KMS-11 (cell line): ENCODE results near the gene CACNA1I.

Experiments used
- H2AFZ ChIP-seq: fragments of 200-600 bp; sonication (generic); 2 replicates; pipeline ENCODE4 v1.6.1; 2016; ENCODE audit warnings: antibody characterized with exemption, mixed run types, low read depth
- H3K27ac ChIP-seq: fragments of 200-600 bp; sonication (generic); 2 replicates; pipeline ENCODE4 v1.6.1; 2016; ENCODE audit warnings: mild to moderate bottlenecking, mixed run types
- H3K27me3 ChIP-seq: fragments of 200-600 bp; sonication (generic); 2 replicates; pipeline ENCODE4 v1.6.1; 2017; ENCODE audit warnings: mild to moderate bottlenecking, low read depth, mixed run types, moderate library complexity; ENCODE audit not compliant: insufficient read depth
- H3K36me3 ChIP-seq: fragments of 200-600 bp; sonication (generic); 2 replicates; pipeline ENCODE4 v1.6.1; 2017; ENCODE audit warnings: mild to moderate bottlenecking, mixed run types; ENCODE audit not compliant: insufficient read depth
- H3K4me1 ChIP-seq: fragments of 200-600 bp; sonication (generic); 2 replicates; pipeline ENCODE4 v1.6.1; 2016; ENCODE audit warnings: mild to moderate bottlenecking, low read depth, mixed run types; ENCODE audit not compliant: poor library complexity, severe bottlenecking
- H3K4me2 ChIP-seq: fragments of 200-600 bp; sonication (generic); 2 replicates; pipeline ENCODE4 v1.7.0; 2016; ENCODE audit warnings: mild to moderate bottlenecking, mixed run types
- H3K4me3 ChIP-seq: fragments of 200-600 bp; sonication (generic); IDR thresholded peaks from 2 replicates; pipeline ENCODE4 v1.6.1; 2017; ENCODE audit warnings: low read depth, low read length, mixed read lengths; ENCODE audit not compliant: insufficient read depth
- H3K79me2 ChIP-seq: fragments of 200-600 bp; sonication (generic); 2 replicates; pipeline ENCODE4 v1.6.1; 2016; ENCODE audit warnings: low read depth, mixed run types; ENCODE audit not compliant: insufficient read depth
- H3K9ac ChIP-seq: fragments of 200-600 bp; sonication (generic); 2 replicates; pipeline ENCODE4 v1.6.1; 2016; ENCODE audit warnings: mild to moderate bottlenecking, mixed run types
- H4K20me1 ChIP-seq: fragments of 200-600 bp; sonication (generic); 2 replicates; pipeline ENCODE4 v1.6.1; 2016; ENCODE audit warnings: mild to moderate bottlenecking, mixed run types; ENCODE audit not compliant: insufficient read depth
- CTCF ChIP-seq: fragments of 200-600 bp; sonication (generic); conservative IDR thresholded peaks from 2 replicates; pipeline ENCODE4 v1.6.1; 2017; ENCODE audit warnings: low read depth, mild to moderate bottlenecking, antibody characterized with exemption, low read length, moderate library complexity, mixed read lengths

Gene CACNA1I

GRCh38 chr22:39716534-39716933 lies 146.0 kb downstream of the CACNA1I start:
- Histone ChIP-seq H3K36me3 (no peaks in the 10 kb centered on the region), H3K27ac (no peak overlapping the region), H3K79me2 (no peaks in the 10 kb centered on the region), H3K4me3 (no peak overlapping the region), H3K4me1 (no peaks in the 10 kb centered on the region), H3K27me3 (peaks cover 40% of the 10 kb centered on the region), H2AFZ (no peak overlapping the region), H4K20me1 (no peaks in the 10 kb centered on the region), H3K9ac (no peak overlapping the region), H3K4me2 (no peak overlapping the region)
- no peak for TF ChIP-seq CTCF

DNA sequence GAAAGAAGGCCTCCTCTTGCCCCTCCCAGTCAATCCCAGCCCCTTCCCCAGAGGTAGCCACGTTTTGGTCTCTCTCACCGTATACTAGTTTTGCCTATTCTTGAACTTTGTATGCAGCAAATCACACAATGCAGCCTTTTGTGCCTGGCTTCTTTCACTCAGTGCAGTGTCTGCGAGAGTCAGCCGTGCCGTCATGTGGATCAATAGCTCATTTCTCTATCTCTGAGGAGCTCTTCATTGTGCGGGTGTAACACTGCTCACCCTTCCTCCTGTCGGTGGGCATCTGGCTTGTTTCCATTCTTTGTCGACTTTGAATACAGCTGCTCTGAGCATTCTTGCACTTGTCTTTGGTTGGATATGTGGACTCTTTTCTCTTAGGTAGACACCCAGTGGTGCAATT lies 146.5 kb downstream of the CACNA1I start:
- no peaks in the 10 kb centered on the region for H4K20me1 ChIP-seq
- H3K4me1 ChIP-seq: no peaks in the 10 kb centered on the region
- no peak overlapping the region for H3K4me3 ChIP-seq
- H3K27ac ChIP-seq: no peak overlapping the region
- H2AFZ ChIP-seq: no peak overlapping the region
- H3K36me3 ChIP-seq: no peaks in the 10 kb centered on the region
- H3K4me2 ChIP-seq: no peak overlapping the region
- no peaks in the 10 kb centered on the region for H3K79me2 ChIP-seq
- no peak for TF ChIP-seq CTCF
- peaks cover 40% of the 10 kb centered on the region for H3K27me3 ChIP-seq
- H3K9ac ChIP-seq: no peak overlapping the region

- Histone ChIP-seq H3K4me1 (no peaks in the 10 kb centered on the region), H3K27ac (no peak overlapping the region), H3K79me2 (no peaks in the 10 kb centered on the region), H4K20me1 (no peaks in the 10 kb centered on the region), H3K4me3 (no peak overlapping the region), H2AFZ (no peak overlapping the region), H3K4me2 (no peak overlapping the region), H3K36me3 (no peaks in the 10 kb centered on the region), H3K27me3 (peaks cover 34% of the 10 kb centered on the region), H3K9ac (no peak overlapping the region)
- TF ChIP-seq CTCF: no peak
These were observed 147.7 kb downstream of the CACNA1I start for GRCh38 chr22:39718206-39718605.

GRCh38 chr22:39718921-39719475 lies 148.4 kb downstream of the CACNA1I start:
- H3K27ac ChIP-seq: no peak overlapping the region
- peaks cover 28% of the 10 kb centered on the region for H3K27me3 ChIP-seq
- TF ChIP-seq CTCF: no peak
- H4K20me1 ChIP-seq: no peaks in the 10 kb centered on the region
- no peak overlapping the region for H2AFZ ChIP-seq
- H3K4me1 ChIP-seq: no peaks in the 10 kb centered on the region
- no peaks in the 10 kb centered on the region for H3K79me2 ChIP-seq
- no peak overlapping the region for H3K4me2 ChIP-seq
- H3K9ac ChIP-seq: no peak overlapping the region
- H3K36me3 ChIP-seq: no peaks in the 10 kb centered on the region
- no peak overlapping the region for H3K4me3 ChIP-seq
